Measurements from ENCODE around the gene PNMA8C.

DNA sequence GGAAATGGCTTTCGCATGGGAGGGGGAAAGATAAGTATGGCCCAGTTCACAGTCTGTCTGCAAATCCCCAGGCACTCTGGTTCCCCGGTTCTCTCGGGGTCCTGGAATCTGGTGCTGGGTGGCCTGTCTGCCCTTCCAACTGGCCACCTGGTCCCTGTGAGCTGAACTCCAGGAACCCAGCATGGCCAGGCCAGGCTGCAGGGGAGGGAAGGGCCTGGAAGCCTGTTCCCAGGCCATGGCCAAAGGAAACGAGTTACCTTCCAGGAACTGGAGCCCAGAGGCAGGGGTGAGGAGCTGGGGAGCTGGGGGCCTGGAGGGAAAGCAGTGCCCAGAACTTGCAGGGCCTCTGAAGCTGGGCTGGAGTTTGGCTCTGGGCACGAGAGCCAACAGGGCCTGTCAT, 19.1 kb upstream of the PNMA8C start:
- no peak for TF ChIP-seq CTCF (IDR thresholded peaks at IDR 0.05; ENCODE audit: borderline replicate concordance, extremely low read depth, low read length, poor library complexity, severe bottlenecking)
- no peak for TF ChIP-seq EZH2 (IDR thresholded peaks at IDR 0.05; ENCODE audit: borderline replicate concordance, low read depth, low read length, severe bottlenecking)

Data from DND-41 (cell line).